GM19099 (cell line): ENCODE results near the gene MYLIP.

Experiments used
- POLR2A ChIP-seq: IDR thresholded peaks from 3 replicates; pipeline ENCODE4 v1.6.1; 2011; ENCODE audit warnings: low read depth; ENCODE audit not compliant: insufficient read length; ENCODE audit errors: extremely low read depth

MYLIP gene

GRCh38 chr6:16190214-16190613, 61.3 kb downstream of the MYLIP start:
- no peak for TF ChIP-seq POLR2A

GRCh38 chr6:16196260-16196983, 67.5 kb downstream of the MYLIP start:
- no peak for TF ChIP-seq POLR2A

- TF ChIP-seq POLR2A, result no peak
These were observed 68.2 kb downstream of the MYLIP start for GRCh38 chr6:16196984-16197546.
